ENCODE data around the gene NAXD.
A peak's percentile ranks its signal among the peaks of the same experiment; 100 is the strongest.

NAXD gene

GRCh38 chr13:110677731-110678545 lies 62.6 kb downstream of the NAXD start:
- no peaks in the 10 kb centered on the region for H3K27me3 ChIP-seq (ENCODE audit: low read length)
- H3K4me3 ChIP-seq (ENCODE audit: insufficient read depth, low read length, poor library complexity, severe bottlenecking) = no peak overlapping the region
- no peaks in the 10 kb centered on the region for H4K20me1 ChIP-seq (ENCODE audit: low read depth, low read length)
- peaks cover 7% of the 10 kb centered on the region; the same call in 1 of the 2 replicates for H3K36me3 ChIP-seq (ENCODE audit: low read length)
- H3K9ac ChIP-seq (ENCODE audit: low read length) = no peak overlapping the region
- H3K4me2 ChIP-seq (ENCODE audit: low read depth, low read length, poor library complexity, severe bottlenecking) = no peak overlapping the region
- peak overlapping the region; percentile 42 for H3K27ac ChIP-seq (ENCODE audit: low read depth, low read length)
- TF ChIP-seq EZH2phosphoT487 (conservative IDR thresholded peaks at IDR 0.05; ENCODE audit: low read length) (no peak), CTCF (IDR thresholded peaks at IDR 0.05; ENCODE audit: insufficient read depth, low read length, poor library complexity, severe bottlenecking) (no peak)
- H3K9me2 ChIP-seq (replicated peaks; ENCODE audit: insufficient read depth, low read length) = no peaks in the 10 kb centered on the region
- H3K79me2 ChIP-seq (ENCODE audit: insufficient read depth, low read length) = no peaks in the 10 kb centered on the region; the same call in 1 of the 2 replicates
- peaks cover 31% of the 10 kb centered on the region for H3F3A ChIP-seq (ENCODE audit: insufficient read depth)
- no peaks in the 10 kb centered on the region for H3K9me3 ChIP-seq (ENCODE audit: insufficient read depth, low read length)
- H2AFZ ChIP-seq (ENCODE audit: low read depth, low read length, severe bottlenecking) = no peak overlapping the region

GRCh38 chr13:110680852-110681251 lies 65.5 kb downstream of the NAXD start:
- no peaks in the 10 kb centered on the region for H4K20me1 ChIP-seq (ENCODE audit: low read depth, low read length)
- peaks cover 7% of the 10 kb centered on the region; the same call in 1 of the 2 replicates for H3K36me3 ChIP-seq (ENCODE audit: low read length)
- H3K4me2 ChIP-seq (ENCODE audit: low read depth, low read length, poor library complexity, severe bottlenecking) = no peak overlapping the region
- 0 out of 2 replicates have a peak, but pooled peaks cover 26% of the 10 kb centered on the region for H3F3A ChIP-seq (ENCODE audit: insufficient read depth)
- no peaks in the 10 kb centered on the region for H3K79me2 ChIP-seq (ENCODE audit: insufficient read depth, low read length)
- H3K27me3 ChIP-seq (ENCODE audit: low read length) = no peaks in the 10 kb centered on the region
- no peaks in the 10 kb centered on the region for H3K9me2 ChIP-seq (replicated peaks; ENCODE audit: insufficient read depth, low read length)
- H3K9me3 ChIP-seq (ENCODE audit: insufficient read depth, low read length) = no peaks in the 10 kb centered on the region
- peak overlapping the region; percentile 45; the same call in 1 of the 2 replicates for H3K27ac ChIP-seq (ENCODE audit: low read depth, low read length)
- no peak overlapping the region for H2AFZ ChIP-seq (ENCODE audit: low read depth, low read length, severe bottlenecking)
- TF ChIP-seq EZH2phosphoT487 (conservative IDR thresholded peaks at IDR 0.05; ENCODE audit: low read length) = no peak
- TF ChIP-seq CTCF (IDR thresholded peaks at IDR 0.05; ENCODE audit: insufficient read depth, low read length, poor library complexity, severe bottlenecking) = peak; percentile 20
- H3K9ac ChIP-seq (ENCODE audit: low read length) = no peak overlapping the region
- no peak overlapping the region for H3K4me3 ChIP-seq (ENCODE audit: insufficient read depth, low read length, poor library complexity, severe bottlenecking)

GRCh38 chr13:110681868-110682550 lies 66.7 kb downstream of the NAXD start:
- H3K9me3 ChIP-seq (ENCODE audit: insufficient read depth, low read length) = no peaks in the 10 kb centered on the region
- H4K20me1 ChIP-seq (ENCODE audit: low read depth, low read length) = no peaks in the 10 kb centered on the region
- 0 out of 2 replicates have a peak, but pooled peaks cover 22% of the 10 kb centered on the region for H3F3A ChIP-seq (ENCODE audit: insufficient read depth)
- H3K27me3 ChIP-seq (ENCODE audit: low read length) = no peaks in the 10 kb centered on the region
- TF ChIP-seq EZH2phosphoT487 (conservative IDR thresholded peaks at IDR 0.05; ENCODE audit: low read length) (no peak), CTCF (IDR thresholded peaks at IDR 0.05; ENCODE audit: insufficient read depth, low read length, poor library complexity, severe bottlenecking) (no peak)
- H3K27ac ChIP-seq (ENCODE audit: low read depth, low read length) = no peak overlapping the region
- H3K79me2 ChIP-seq (ENCODE audit: insufficient read depth, low read length) = no peaks in the 10 kb centered on the region
- no peak overlapping the region for H3K4me2 ChIP-seq (ENCODE audit: low read depth, low read length, poor library complexity, severe bottlenecking)
- H3K36me3 ChIP-seq (ENCODE audit: low read length) = peaks cover 7% of the 10 kb centered on the region; the same call in 1 of the 2 replicates
- no peaks in the 10 kb centered on the region for H3K9me2 ChIP-seq (replicated peaks; ENCODE audit: insufficient read depth, low read length)
- H3K4me3 ChIP-seq (ENCODE audit: insufficient read depth, low read length, poor library complexity, severe bottlenecking) = no peak overlapping the region
- H3K9ac ChIP-seq (ENCODE audit: low read length) = no peak overlapping the region
- H2AFZ ChIP-seq (ENCODE audit: low read depth, low read length, severe bottlenecking) = no peak overlapping the region

Measured in SU-DHL-6 (cell line).